Stomach (tissue), 9 donors: ENCODE data around the gene KCND2. TPM values are rescaled to one million over a fixed set of nuclear protein-coding genes. Genes with fewer than 3 reads are reported as not detected.

Source experiments
- DNase-seq, 2 donors: peaks; one replicate each; pipeline versions ENCODE4 v3.0.0 to v3.0.0-alpha.2; 2013 to 2019
- H3K27ac ChIP-seq, 5 donors: fragments of 200-600 bp in 4 of 5; sonication (generic) in 4 of 5; one replicate each; pipeline ENCODE4 v1.5.1; 2013 to 2019; ENCODE audit warnings: mild to moderate bottlenecking in 1 of 5, moderate library complexity in 1 of 5
- H3K27me3 ChIP-seq, 3 donors: fragments of 200-600 bp; sonication (generic); one replicate each; pipeline ENCODE4 v1.5.1; 2017 to 2019; ENCODE audit warnings: mixed run types in 1 of 3
- H3K36me3 ChIP-seq, 4 donors: fragments of 200-600 bp; sonication (generic); 1 replicate in 3 of 4; 2 replicates in 1 of 4; pipeline ENCODE4 v1.5.1; 2016 to 2019
- H3K4me1 ChIP-seq, 4 donors: fragments of 200-600 bp; sonication (generic); one replicate each; pipeline ENCODE4 v1.5.1; 2016 to 2019
- H3K4me3 ChIP-seq, 4 donors: fragments of 200-600 bp; sonication (generic) in 3 of 4; one replicate each; pipeline ENCODE4 v1.5.1; 2016 to 2019; ENCODE audit warnings: mild to moderate bottlenecking in 1 of 4
- H3K9me3 ChIP-seq, 4 donors: fragments of 200-600 bp; sonication (generic); one replicate each; pipeline ENCODE4 v1.5.1; 2016 to 2019
- EP300 ChIP-seq: sonication (generic); formaldehyde crosslinking; IDR thresholded peaks from one replicate; pipeline ENCODE4 v1.6.1; 2017; ENCODE audit warnings: antibody characterized with exemption
- POLR2A ChIP-seq, 4 donors: fragments of 450-650 bp; IDR thresholded peaks; one replicate each; pipeline ENCODE4 v1.6.1; 2016; ENCODE audit warnings: antibody characterized with exemption in 4 of 4, control low read depth in 2 of 4, mild to moderate bottlenecking in 1 of 4, moderate library complexity in 1 of 4
- POLR2AphosphoS5 ChIP-seq, 3 donors: sonication (generic); formaldehyde crosslinking; IDR thresholded peaks; one replicate each; pipeline ENCODE4 v1.6.1; 2016; ENCODE audit warnings: antibody characterized with exemption in 3 of 3
- WGBS, 5 donors: extraction: QIAGEN DNeasy Blood & Tissue Kit in 3 of 5; methylation state at CpG; one replicate each; pipeline versions ENCODE4 v1.1.5 to v1.1.7; 2013 to 2018; 5-methylcytosine and 5-hydroxymethylcytosine counted together
- intact Hi-C: fragments of 100-400 bp; cut with DNase I; formaldehyde crosslinking; loops from one replicate; pipeline ENCODE4 v1.15.1; 2023; ENCODE audit warnings: low total_unique reads
- polyA plus RNA-seq, 3 donors: library from polyadenylated mRNA; stranded (reverse); fragments of 200-250 nt; gene quantifications; one replicate each; pipeline ENCODE4 v1.2.3, GENCODE V29; 2013
- total RNA-seq, 5 donors: library from RNA; depleted of rRNA; stranded (reverse); fragments of >200 nt; gene quantifications; one replicate each; pipeline versions ENCODE4 v1.1.0 to v1.2.3, GENCODE V29; 2014 to 2016
- TF ChIP-seq, protein P1 (sequence below), 7 experiments: fragments of 450-650 bp in 4 of 7; fragments of 200-600 bp in 3 of 7; sonication (generic) in 3 of 7; IDR thresholded peaks; one replicate each; pipeline ENCODE4 v1.5.1; 2016 to 2019; ENCODE audit warnings: antibody characterized with exemption in 7 of 7, control low read depth in 2 of 7, mild to moderate bottlenecking in 1 of 7
- donor health status: healthy with polysubstance abuse.
- donor health status: Bipolar disorder and iron deficiency.
- donor health status: healthy.

Gene KCND2
- total and polyA plus RNA-seq, 8 donors, result 0.06 to 1.3 (median 0.31) TPM; not detected in 5

DNA sequence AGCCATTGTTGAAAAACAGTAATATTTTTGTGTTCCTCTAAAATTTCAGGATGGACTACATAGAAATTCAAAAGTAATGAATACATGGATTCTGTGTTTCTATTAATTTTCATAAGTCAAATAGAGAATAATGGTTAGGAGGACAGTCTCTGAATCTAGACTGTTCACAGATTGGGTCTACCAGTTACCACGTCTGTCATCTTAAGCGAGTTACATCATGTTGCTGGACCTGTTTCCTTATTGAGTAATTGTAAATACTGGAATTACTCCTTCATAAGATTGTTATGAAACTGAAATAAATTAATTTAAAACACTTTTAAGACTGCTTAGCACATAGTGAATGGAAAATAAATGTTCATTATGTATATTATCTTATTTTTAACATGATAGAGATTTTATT is 172.3 kb downstream of the KCND2 start:
- Histone ChIP-seq H3K27ac (no peak overlapping the region), H3K9me3 (peaks cover 0 to 4% (median 0%) of the 10 kb centered on the region in 4 donors), H3K27me3 (no peaks in the 10 kb centered on the region), H3K4me1 (no peaks in the 10 kb centered on the region), H3K36me3 (no peaks in the 10 kb centered on the region), H3K4me3 (no peak overlapping the region)
- intact Hi-C loops, result no loop called here
- TF ChIP-seq POLR2AphosphoS5 (IDR thresholded peaks at IDR 0.05), result no peak
- no peak for DNase-seq
- 71 to 84% (median 78%) methylated on average over 2 of the region's 2 CpGs for WGBS, 5 donors

DNA sequence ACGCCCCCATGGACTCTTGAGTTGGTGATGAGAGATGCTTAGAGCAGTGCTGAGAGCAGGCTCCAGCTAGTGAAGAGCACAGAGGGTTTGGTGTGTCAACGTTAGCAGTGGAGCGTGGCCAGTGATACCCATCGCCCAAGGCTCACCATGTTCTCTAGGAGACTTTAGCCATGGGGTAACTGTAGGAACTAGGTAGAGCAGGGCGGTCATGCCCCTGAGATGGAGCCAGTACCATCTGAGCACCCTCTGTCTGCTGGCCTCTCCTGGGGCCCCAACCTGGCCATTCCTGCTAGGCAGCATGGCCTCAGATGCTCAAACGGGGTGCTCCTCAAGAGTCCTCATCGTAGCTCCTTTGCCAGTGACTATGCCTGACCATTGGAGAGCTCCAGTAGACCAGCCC is 179.7 kb downstream of the KCND2 start:
- intact Hi-C loops, result no loop called here
- H3K4me3 ChIP-seq, result no peak overlapping the region
- no peak overlapping the region for H3K27ac ChIP-seq
- H3K9me3 ChIP-seq, result peaks cover 0 to 33% (median 22%) of the 10 kb centered on the region in 4 donors
- 80 to 88% (median 88%) methylated on average over 7 of the region's 7 CpGs for WGBS, 5 donors
- H3K36me3 ChIP-seq, result no peaks in the 10 kb centered on the region
- DNase-seq, result no peak
- TF ChIP-seq POLR2AphosphoS5 (IDR thresholded peaks at IDR 0.05), result no peak
- TF ChIP-seq, protein P1, sequence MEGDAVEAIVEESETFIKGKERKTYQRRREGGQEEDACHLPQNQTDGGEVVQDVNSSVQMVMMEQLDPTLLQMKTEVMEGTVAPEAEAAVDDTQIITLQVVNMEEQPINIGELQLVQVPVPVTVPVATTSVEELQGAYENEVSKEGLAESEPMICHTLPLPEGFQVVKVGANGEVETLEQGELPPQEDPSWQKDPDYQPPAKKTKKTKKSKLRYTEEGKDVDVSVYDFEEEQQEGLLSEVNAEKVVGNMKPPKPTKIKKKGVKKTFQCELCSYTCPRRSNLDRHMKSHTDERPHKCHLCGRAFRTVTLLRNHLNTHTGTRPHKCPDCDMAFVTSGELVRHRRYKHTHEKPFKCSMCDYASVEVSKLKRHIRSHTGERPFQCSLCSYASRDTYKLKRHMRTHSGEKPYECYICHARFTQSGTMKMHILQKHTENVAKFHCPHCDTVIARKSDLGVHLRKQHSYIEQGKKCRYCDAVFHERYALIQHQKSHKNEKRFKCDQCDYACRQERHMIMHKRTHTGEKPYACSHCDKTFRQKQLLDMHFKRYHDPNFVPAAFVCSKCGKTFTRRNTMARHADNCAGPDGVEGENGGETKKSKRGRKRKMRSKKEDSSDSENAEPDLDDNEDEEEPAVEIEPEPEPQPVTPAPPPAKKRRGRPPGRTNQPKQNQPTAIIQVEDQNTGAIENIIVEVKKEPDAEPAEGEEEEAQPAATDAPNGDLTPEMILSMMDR (IDR thresholded peaks at IDR 0.05), result no peak
- no peak for TF ChIP-seq EP300
- TF ChIP-seq POLR2A (IDR thresholded peaks at IDR 0.05), result no peak
- H3K27me3 ChIP-seq, result no peaks in the 10 kb centered on the region
- H3K4me1 ChIP-seq, result no peaks in the 10 kb centered on the region

DNA sequence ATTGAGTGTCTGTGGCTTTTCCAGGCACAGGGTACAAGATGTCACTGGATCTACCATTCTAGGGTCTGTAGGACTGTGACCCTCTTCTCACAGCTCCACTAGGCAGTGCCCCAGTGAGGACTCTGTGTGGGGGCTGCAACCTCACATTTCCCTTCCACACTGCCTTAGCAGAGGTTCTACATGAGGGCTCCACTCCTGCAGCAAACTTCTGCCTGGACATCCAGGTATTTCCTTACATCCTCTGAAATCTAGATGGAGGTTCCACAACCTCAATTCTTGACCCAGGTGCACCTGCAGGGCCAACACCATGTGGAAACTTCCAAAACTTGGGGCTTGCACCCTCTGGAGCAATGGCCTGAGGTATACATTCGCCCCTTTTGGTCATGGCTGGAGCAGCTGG is 183.7 kb downstream of the KCND2 start:
- no peak for DNase-seq
- TF ChIP-seq EP300, result no peak
- TF ChIP-seq POLR2A (IDR thresholded peaks at IDR 0.05), result no peak
- no peak for TF ChIP-seq POLR2AphosphoS5 (IDR thresholded peaks at IDR 0.05)
- TF ChIP-seq, protein P1 (IDR thresholded peaks at IDR 0.05), result no peak
- Histone ChIP-seq H3K36me3 (no peaks in the 10 kb centered on the region), H3K4me1 (no peaks in the 10 kb centered on the region), H3K27me3 (no peaks in the 10 kb centered on the region), H3K9me3 (peaks cover 0 to 36% (median 19%) of the 10 kb centered on the region in 4 donors), H3K27ac (no peak overlapping the region), H3K4me3 (no peak overlapping the region)
- intact Hi-C loops, result no loop called here
- 50 to 79% (median 62%) methylated on average over 1 of the region's 1 CpG; no CpG with 5 or more reads in 1 of the 5 donors for WGBS, 5 donors

DNA sequence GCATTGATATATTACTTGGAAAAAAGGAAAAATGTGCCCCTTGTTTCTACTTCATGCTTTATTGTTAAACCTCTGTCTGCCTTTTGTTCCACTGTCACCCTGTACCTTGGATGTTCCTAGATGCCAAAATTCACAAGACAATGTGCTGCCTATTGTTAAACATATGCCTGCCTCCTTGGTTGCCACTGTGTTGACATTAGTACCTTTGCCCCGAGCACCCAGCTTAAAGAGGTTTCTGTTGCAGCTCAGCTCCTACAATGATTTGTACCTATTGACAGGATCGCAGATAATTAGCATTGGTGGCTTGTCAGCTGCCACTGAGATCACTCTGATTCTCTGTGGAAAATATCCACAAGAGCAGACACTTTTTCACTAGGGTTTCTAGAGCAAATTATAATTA is 188.0 kb downstream of the KCND2 start:
- no peaks in the 10 kb centered on the region for H3K4me1 ChIP-seq
- 33 to 51% (median 37%) methylated on average over 2 of the region's 2 CpGs for WGBS, 5 donors
- no peak overlapping the region for H3K4me3 ChIP-seq
- intact Hi-C loops, result no loop called here
- H3K9me3 ChIP-seq, result peaks cover 0 to 20% (median 11%) of the 10 kb centered on the region in 4 donors
- no peaks in the 10 kb centered on the region for H3K36me3 ChIP-seq
- H3K27ac ChIP-seq, result no peak overlapping the region
- DNase-seq, result no peak
- H3K27me3 ChIP-seq, result no peaks in the 10 kb centered on the region
- TF ChIP-seq POLR2A (IDR thresholded peaks at IDR 0.05), result no peak
- TF ChIP-seq POLR2AphosphoS5 (IDR thresholded peaks at IDR 0.05), result no peak
- TF ChIP-seq EP300, result no peak
- TF ChIP-seq, protein P1 (IDR thresholded peaks at IDR 0.05), result no peak

DNA sequence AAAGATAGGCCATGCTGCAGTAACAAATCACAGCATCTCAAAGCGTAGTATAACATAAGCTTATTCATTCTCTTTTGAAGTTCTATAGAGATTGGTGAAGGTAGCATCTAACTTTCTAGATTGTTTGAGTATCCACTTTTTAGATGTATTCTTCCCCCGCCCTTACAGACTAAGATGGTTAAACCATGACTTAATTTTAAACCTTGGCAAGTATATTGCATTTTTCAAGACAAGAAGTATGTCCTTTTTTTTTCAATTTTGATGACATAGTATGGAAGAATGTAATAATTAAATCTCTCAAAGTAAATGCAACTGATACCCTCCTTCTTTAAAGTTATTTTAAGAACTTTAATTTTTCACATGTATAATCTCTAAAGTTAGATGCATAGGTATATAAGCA is 190.0 kb downstream of the KCND2 start:
- WGBS, 5 donors, result 81 to 84% (median 82%) methylated on average over 2 of the region's 2 CpGs
- no peaks in the 10 kb centered on the region for H3K9me3 ChIP-seq
- no peak for TF ChIP-seq POLR2A (IDR thresholded peaks at IDR 0.05)
- no peak for TF ChIP-seq EP300
- TF ChIP-seq, protein P1 (IDR thresholded peaks at IDR 0.05), result no peak
- TF ChIP-seq POLR2AphosphoS5 (IDR thresholded peaks at IDR 0.05), result no peak
- no peak for DNase-seq
- H3K27me3 ChIP-seq, result no peaks in the 10 kb centered on the region
- no peaks in the 10 kb centered on the region for H3K36me3 ChIP-seq
- intact Hi-C loops, result no loop called here
- no peak overlapping the region for H3K27ac ChIP-seq
- H3K4me1 ChIP-seq, result no peaks in the 10 kb centered on the region
- H3K4me3 ChIP-seq, result no peak overlapping the region
